HepG2 (cell line): ENCODE data around the gene RBM12. TPM values are rescaled to one million over a fixed set of nuclear protein-coding genes. Genes with fewer than 3 reads are reported as not detected.
A peak's percentile ranks its signal among the peaks of the same experiment; 100 is the strongest.

ENCODE experiments used
- ARID2 ChIP-seq: sonication (generic); formaldehyde crosslinking; IDR thresholded peaks from 2 replicates; pipeline ENCODE4 v1.8.1; 2022; ENCODE audit warnings: mild to moderate bottlenecking, missing genetic modification reagents, borderline replicate concordance
- CAMTA2 ChIP-seq: sonication (generic); formaldehyde crosslinking; IDR thresholded peaks from 2 replicates; pipeline ENCODE4 v1.4.0; 2020; ENCODE audit warnings: mild to moderate bottlenecking, missing genetic modification reagents, borderline replicate concordance
- FOXK2 ChIP-seq: fragments of 450-650 bp; IDR thresholded peaks from 2 replicates; pipeline ENCODE4 v1.6.1; 2016
- GRHL1 ChIP-seq: sonication (generic); formaldehyde crosslinking; conservative IDR thresholded peaks from 2 replicates; pipeline ENCODE4 v1.8.0; 2022; ENCODE audit warnings: missing genetic modification reagents
- PHF5A ChIP-seq: IDR thresholded peaks from one replicate; pipeline ENCODE4 v1.6.1; 2018; ENCODE audit warnings: low read depth, missing genetic modification reagents; ENCODE audit not compliant: unreplicated experiment
- SMYD3 ChIP-seq: sonication (generic); formaldehyde crosslinking; IDR thresholded peaks from 2 replicates; pipeline ENCODE4 v1.8.1; 2023; ENCODE audit warnings: mild to moderate bottlenecking, missing genetic modification reagents
- TOE1 ChIP-seq: sonication (generic); formaldehyde crosslinking; IDR thresholded peaks from 2 replicates; pipeline ENCODE4 v1.4.0; 2020; ENCODE audit warnings: mild to moderate bottlenecking, missing genetic modification reagents
- ZNF160 ChIP-seq: sonication (generic); formaldehyde crosslinking; IDR thresholded peaks from 2 replicates; pipeline ENCODE4 v1.8.0; 2022; ENCODE audit warnings: mild to moderate bottlenecking, inconsistent platforms, missing genetic modification reagents
- ZNF318 ChIP-seq: sonication (generic); formaldehyde crosslinking; IDR thresholded peaks from 2 replicates; pipeline ENCODE4 v1.4.0; 2020; ENCODE audit warnings: mild to moderate bottlenecking, missing genetic modification reagents
- ZNF431 ChIP-seq: sonication (generic); formaldehyde crosslinking; IDR thresholded peaks from 2 replicates; pipeline ENCODE4 v1.9.0; 2022; ENCODE audit warnings: missing genetic modification reagents, low read depth, mild to moderate bottlenecking, borderline replicate concordance
- ZSCAN9 ChIP-seq: IDR thresholded peaks from 2 replicates; pipeline ENCODE4 v1.6.1; 2016; ENCODE audit warnings: borderline replicate concordance
- polyA plus RNA-seq, 8 experiments: library from polyadenylated mRNA; depleted of rRNA in 3 of 8; stranded (reverse) in 7 of 8; unstranded in 1 of 8; fragments of >200 nt; fragmentation: Illumina TruSeq in 4 of 8; extraction: Trizol in 4 of 8; gene quantifications; 2 replicates each; pipeline versions ENCODE4 v1.2.1 to v1.2.3, GENCODE V29; 2011 to 2016; ENCODE audit warnings: low read depth in 4 of 8, missing spikeins in 1 of 8, mixed read lengths in 1 of 8; ENCODE audit not compliant: insufficient read depth in 1 of 8
- total RNA-seq, 5 experiments: library from RNA; depleted of rRNA; stranded (reverse); fragments of >200 nt; fragmentation: Illumina TruSeq; extraction: Trizol; gene quantifications; 2 replicates each; pipeline ENCODE4 v1.2.3, GENCODE V29; 2016; ENCODE audit warnings: low read depth in 1 of 5
- TF ChIP-seq, protein P1 (sequence below): sonication (generic); formaldehyde crosslinking; IDR thresholded peaks from 2 replicates; pipeline ENCODE4 v1.4.0; 2020; ENCODE audit warnings: mild to moderate bottlenecking, missing genetic modification reagents, borderline replicate concordance
- TF ChIP-seq, protein P2 (sequence below): sonication (generic); formaldehyde crosslinking; IDR thresholded peaks from 2 replicates; pipeline ENCODE4 v1.4.0; 2020; ENCODE audit warnings: missing genetic modification reagents

RBM12 gene
- total and polyA plus RNA-seq, 2 of the 13 experiments (the other 11 are each of a cell fraction or from before 2014, with no cell fraction given): 97.9 to 104 TPM

DNA sequence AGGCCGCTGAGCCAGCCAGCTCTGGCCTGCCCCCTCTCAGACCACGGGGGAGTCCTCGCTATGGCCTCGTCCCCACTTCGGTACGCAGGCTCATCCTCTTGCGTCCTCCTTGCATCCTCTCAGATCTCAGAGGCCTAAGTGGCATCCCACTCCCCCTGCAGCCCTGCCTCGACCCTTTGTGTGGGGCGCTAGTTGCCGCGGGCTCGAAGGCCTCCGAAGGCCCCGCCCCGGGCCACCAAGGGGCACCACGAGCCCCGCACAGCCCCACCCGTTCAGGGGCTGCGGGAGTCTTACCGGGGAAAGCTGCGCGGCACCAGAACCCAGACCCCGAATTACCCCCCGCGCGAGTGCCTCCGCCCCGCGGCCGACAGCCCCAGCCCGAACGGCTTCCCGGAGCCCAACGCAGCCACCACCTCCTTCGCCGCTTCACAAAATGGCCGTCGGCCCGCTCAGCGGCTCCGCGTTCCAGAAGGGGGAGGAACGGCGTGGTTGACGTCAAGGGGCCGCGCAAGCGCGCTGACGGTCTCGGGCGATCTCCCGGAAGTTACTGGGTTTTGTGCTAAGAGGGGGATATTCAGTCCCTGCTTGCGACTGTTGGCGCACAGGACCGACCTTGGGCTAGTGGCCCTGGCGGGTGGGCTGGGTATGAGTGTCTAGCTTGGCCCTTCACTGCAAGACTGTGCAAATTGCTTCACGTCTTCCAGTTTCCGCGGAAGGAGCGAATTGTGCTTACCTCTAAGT, at the start of gene RBM12, which contains the start of gene CPNE1 (continued):
- TF ChIP-seq ZNF160 (CRISPR knock-in tag) (peak; percentile 95), ZNF431 (CRISPR knock-in tag) (peak; percentile 94), SMYD3 (peak; percentile 73), GRHL1 (CRISPR knock-in tag) (no peak), ZSCAN9 (peak; percentile 99), TOE1 (no peak), ZNF318 (peak; percentile 88), CAMTA2 (peak; percentile 29), PHF5A (peak; percentile 65), ARID2 (CRISPR knock-in tag) (peak; percentile 90; the same call in 1 of the 2 replicates), FOXK2 (no peak)
- TF ChIP-seq, protein P1, sequence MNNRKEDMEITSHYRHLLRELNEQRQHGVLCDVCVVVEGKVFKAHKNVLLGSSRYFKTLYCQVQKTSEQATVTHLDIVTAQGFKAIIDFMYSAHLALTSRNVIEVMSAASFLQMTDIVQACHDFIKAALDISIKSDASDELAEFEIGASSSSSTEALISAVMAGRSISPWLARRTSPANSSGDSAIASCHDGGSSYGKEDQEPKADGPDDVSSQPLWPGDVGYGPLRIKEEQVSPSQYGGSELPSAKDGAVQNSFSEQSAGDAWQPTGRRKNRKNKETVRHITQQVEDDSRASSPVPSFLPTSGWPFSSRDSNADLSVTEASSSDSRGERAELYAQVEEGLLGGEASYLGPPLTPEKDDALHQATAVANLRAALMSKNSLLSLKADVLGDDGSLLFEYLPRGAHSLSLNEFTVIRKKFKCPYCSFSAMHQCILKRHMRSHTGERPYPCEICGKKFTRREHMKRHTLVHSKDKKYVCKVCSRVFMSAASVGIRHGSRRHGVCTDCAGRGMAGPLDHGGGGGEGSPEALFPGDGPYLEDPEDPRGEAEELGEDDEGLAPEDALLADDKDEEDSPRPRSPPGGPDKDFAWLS (CRISPR knock-in tag): 0 out of 2 replicates have a peak, but pooled peaks have one; percentile 89
- TF ChIP-seq, protein P2, sequence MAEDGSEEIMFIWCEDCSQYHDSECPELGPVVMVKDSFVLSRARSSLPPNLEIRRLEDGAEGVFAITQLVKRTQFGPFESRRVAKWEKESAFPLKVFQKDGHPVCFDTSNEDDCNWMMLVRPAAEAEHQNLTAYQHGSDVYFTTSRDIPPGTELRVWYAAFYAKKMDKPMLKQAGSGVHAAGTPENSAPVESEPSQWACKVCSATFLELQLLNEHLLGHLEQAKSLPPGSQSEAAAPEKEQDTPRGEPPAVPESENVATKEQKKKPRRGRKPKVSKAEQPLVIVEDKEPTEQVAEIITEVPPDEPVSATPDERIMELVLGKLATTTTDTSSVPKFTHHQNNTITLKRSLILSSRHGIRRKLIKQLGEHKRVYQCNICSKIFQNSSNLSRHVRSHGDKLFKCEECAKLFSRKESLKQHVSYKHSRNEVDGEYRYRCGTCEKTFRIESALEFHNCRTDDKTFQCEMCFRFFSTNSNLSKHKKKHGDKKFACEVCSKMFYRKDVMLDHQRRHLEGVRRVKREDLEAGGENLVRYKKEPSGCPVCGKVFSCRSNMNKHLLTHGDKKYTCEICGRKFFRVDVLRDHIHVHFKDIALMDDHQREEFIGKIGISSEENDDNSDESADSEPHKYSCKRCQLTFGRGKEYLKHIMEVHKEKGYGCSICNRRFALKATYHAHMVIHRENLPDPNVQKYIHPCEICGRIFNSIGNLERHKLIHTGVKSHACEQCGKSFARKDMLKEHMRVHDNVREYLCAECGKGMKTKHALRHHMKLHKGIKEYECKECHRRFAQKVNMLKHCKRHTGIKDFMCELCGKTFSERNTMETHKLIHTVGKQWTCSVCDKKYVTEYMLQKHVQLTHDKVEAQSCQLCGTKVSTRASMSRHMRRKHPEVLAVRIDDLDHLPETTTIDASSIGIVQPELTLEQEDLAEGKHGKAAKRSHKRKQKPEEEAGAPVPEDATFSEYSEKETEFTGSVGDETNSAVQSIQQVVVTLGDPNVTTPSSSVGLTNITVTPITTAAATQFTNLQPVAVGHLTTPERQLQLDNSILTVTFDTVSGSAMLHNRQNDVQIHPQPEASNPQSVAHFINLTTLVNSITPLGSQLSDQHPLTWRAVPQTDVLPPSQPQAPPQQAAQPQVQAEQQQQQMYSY: peak; percentile 43; the same call in 1 of the 2 replicates
